Measurements from ENCODE around the gene WDR7.

WDR7 gene

DNA sequence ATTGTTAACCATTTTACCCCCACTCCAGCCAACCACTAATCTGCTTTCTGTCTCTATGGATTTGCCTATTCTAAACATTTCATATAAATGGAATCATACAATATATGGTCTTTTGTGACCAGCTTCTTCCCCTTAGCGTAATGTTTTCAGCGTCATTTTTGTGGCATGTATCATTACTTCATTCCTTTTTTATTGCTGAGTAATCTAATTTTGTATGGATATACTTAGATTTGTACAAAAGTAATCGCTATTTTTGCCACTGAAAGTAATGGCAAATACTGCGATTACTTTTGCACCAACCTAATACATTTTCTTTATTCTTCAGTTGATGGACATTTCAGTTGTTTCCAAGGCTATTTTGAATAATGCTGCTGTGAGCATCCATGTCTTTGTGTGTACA lies 227.6 kb downstream of the WDR7 start:
- Histone ChIP-seq H3K36me3 (ENCODE audit: control insufficient read depth, insufficient read depth, low read length) (no peaks in the 10 kb centered on the region), H3K4me2 (ENCODE audit: low read length) (no peak overlapping the region), H3K4me1 (no peaks in the 10 kb centered on the region), H3K27me3 (ENCODE audit: control insufficient read depth, insufficient read depth, low read length) (no peaks in the 10 kb centered on the region), H3K9me3 (ENCODE audit: control insufficient read depth, low read length) (no peaks in the 10 kb centered on the region), H2AFZ (no peak overlapping the region), H3K79me2 (no peaks in the 10 kb centered on the region), H3K4me3 (ENCODE audit: low read depth, low read length) (no peak overlapping the region), H3K9ac (no peak overlapping the region), H3K27ac (no peak overlapping the region)
- no peak for TF ChIP-seq CTCF (IDR thresholded peaks at IDR 0.05)

DNA sequence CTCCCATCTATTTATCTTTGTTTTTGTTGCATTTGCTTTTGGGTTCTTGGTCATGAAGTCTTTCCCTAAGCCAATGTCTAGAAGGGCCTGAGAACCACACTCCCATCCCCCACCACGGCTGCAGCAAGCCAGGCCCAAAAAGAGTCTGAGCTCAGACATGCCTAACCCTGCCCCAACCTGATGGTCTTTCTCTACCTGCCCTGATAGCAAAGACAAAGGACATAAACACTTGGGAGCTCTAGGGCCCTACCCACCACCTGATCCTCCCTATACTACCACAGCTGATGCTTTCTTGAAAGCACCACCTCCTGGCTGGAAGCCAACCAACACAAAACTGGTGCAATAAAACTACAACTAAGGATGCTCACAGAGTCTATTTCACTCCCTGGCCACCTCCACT lies 233.4 kb downstream of the WDR7 start:
- H3K9ac ChIP-seq: no peak overlapping the region
- H3K27ac ChIP-seq: no peak overlapping the region
- no peaks in the 10 kb centered on the region for H3K27me3 ChIP-seq (ENCODE audit: control insufficient read depth, insufficient read depth, low read length)
- no peak overlapping the region for H2AFZ ChIP-seq
- TF ChIP-seq CTCF (IDR thresholded peaks at IDR 0.05): no peak
- no peak overlapping the region for H3K4me2 ChIP-seq (ENCODE audit: low read length)
- no peaks in the 10 kb centered on the region for H3K4me1 ChIP-seq
- peaks cover 2% of the 10 kb centered on the region for H3K79me2 ChIP-seq
- no peak overlapping the region for H3K4me3 ChIP-seq (ENCODE audit: low read depth, low read length)
- no peaks in the 10 kb centered on the region for H3K9me3 ChIP-seq (ENCODE audit: control insufficient read depth, low read length)
- H3K36me3 ChIP-seq (ENCODE audit: control insufficient read depth, insufficient read depth, low read length): no peaks in the 10 kb centered on the region

DNA sequence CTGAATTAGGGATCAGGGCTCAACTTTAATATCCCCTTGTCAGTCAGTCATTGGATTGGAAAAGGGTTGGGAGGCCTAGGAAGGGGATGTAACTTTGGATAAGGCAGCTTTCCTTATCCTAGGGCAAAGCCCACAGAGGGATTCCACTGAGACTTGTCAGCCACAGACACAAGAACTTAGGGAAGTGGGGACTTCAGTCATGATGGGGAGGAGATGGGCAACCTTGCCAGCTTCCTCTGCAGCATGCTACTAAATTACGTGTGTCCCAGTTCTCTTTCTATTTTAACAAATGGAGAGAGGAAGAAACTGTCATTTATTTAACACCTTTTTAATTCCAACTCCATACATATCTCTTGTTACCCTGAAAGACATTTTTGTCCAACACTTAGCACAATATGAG lies 237.8 kb downstream of the WDR7 start:
- no peak for TF ChIP-seq CTCF (IDR thresholded peaks at IDR 0.05)
- Histone ChIP-seq H3K4me1 (no peaks in the 10 kb centered on the region), H3K4me2 (ENCODE audit: low read length) (no peak overlapping the region), H3K79me2 (peaks cover 2% of the 10 kb centered on the region), H3K9ac (no peak overlapping the region), H3K27me3 (ENCODE audit: control insufficient read depth, insufficient read depth, low read length) (no peaks in the 10 kb centered on the region), H3K4me3 (ENCODE audit: low read depth, low read length) (no peak overlapping the region), H3K36me3 (ENCODE audit: control insufficient read depth, insufficient read depth, low read length) (no peaks in the 10 kb centered on the region), H3K27ac (no peak overlapping the region), H2AFZ (no peak overlapping the region), H3K9me3 (ENCODE audit: control insufficient read depth, low read length) (no peaks in the 10 kb centered on the region)

DNA sequence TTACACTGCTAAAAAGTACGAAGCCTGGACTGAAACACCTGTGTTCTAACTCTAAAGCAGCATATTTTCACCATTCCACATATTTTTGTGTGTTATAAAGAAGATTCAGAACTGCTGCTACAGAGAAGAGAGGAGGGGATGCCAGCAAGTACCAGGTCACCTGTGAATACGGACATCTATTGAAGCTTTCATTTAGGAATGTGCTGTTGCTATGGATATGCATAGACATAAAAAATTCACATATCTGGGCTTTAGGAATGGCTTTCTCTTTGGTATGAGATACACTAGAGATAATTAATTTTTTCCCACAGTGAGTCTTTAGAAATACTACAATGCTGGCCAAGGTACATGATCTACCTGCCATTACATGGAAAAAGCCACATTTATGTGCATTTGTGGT lies 238.5 kb downstream of the WDR7 start:
- no peaks in the 10 kb centered on the region for H3K36me3 ChIP-seq (ENCODE audit: control insufficient read depth, insufficient read depth, low read length)
- no peak for TF ChIP-seq CTCF (IDR thresholded peaks at IDR 0.05)
- no peak overlapping the region for H2AFZ ChIP-seq
- no peak overlapping the region for H3K4me3 ChIP-seq (ENCODE audit: low read depth, low read length)
- H3K27me3 ChIP-seq (ENCODE audit: control insufficient read depth, insufficient read depth, low read length): no peaks in the 10 kb centered on the region
- H3K9me3 ChIP-seq (ENCODE audit: control insufficient read depth, low read length): no peaks in the 10 kb centered on the region
- no peaks in the 10 kb centered on the region for H3K4me1 ChIP-seq
- H3K79me2 ChIP-seq: peaks cover 2% of the 10 kb centered on the region
- no peak overlapping the region for H3K4me2 ChIP-seq (ENCODE audit: low read length)
- H3K9ac ChIP-seq: no peak overlapping the region
- no peak overlapping the region for H3K27ac ChIP-seq

- Histone ChIP-seq H3K4me2 (ENCODE audit: low read length) (no peak overlapping the region), H2AFZ (no peak overlapping the region), H3K4me1 (no peaks in the 10 kb centered on the region), H3K27ac (no peak overlapping the region), H3K27me3 (ENCODE audit: control insufficient read depth, insufficient read depth, low read length) (no peaks in the 10 kb centered on the region), H3K4me3 (ENCODE audit: low read depth, low read length) (no peak overlapping the region), H3K36me3 (ENCODE audit: control insufficient read depth, insufficient read depth, low read length) (no peaks in the 10 kb centered on the region), H3K9ac (no peak overlapping the region), H3K79me2 (peaks cover 2% of the 10 kb centered on the region), H3K9me3 (ENCODE audit: control insufficient read depth, low read length) (no peaks in the 10 kb centered on the region)
- no peak for TF ChIP-seq CTCF (IDR thresholded peaks at IDR 0.05)
Measured at GRCh38 chr18:56890632-56891031, 239.5 kb downstream of the WDR7 start.

Measured in parathyroid adenoma (tissue), 2 donors.